HG02571 (cell line): ENCODE measurements around the gene NUP54.

Experiments used
- ATAC-seq: cut with Tn5 transposase; IDR thresholded peaks from one replicate; pipeline ENCODE4 v1.9.1; 2021; ENCODE audit warnings: mild to moderate bottlenecking, moderate library complexity; ENCODE audit not compliant: unreplicated experiment

The NUP54 gene

GRCh38 chr4:76147454-76148141, 599 bp downstream of the NUP54 start:
- ATAC-seq, result peak; percentile 34

GRCh38 chr4:76144546-76144945, 3.7 kb downstream of the NUP54 start:
- no peak for ATAC-seq

GRCh38 chr4:76141241-76141640, 7.0 kb downstream of the NUP54 start:
- no peak for ATAC-seq

- ATAC-seq, result no peak
Measured at GRCh38 chr4:76127754-76128153, 20.4 kb downstream of the NUP54 start.

GRCh38 chr4:76125816-76126215, 22.4 kb downstream of the NUP54 start:
- no peak for ATAC-seq

- ATAC-seq, result no peak
Measured at GRCh38 chr4:76120199-76120598, 28.0 kb downstream of the NUP54 start.

- ATAC-seq, result no peak
Measured at GRCh38 chr4:76117536-76117935, 30.7 kb downstream of the NUP54 start.

- ATAC-seq, result no peak
Measured at GRCh38 chr4:76116821-76117220, 31.4 kb downstream of the NUP54 start.

GRCh38 chr4:76108467-76109181, 39.6 kb downstream of the NUP54 start:
- no peak for ATAC-seq

- no peak for ATAC-seq
Measured at GRCh38 chr4:76106442-76106841, 41.8 kb downstream of the NUP54 start.

GRCh38 chr4:76105652-76106051, 42.5 kb downstream of the NUP54 start:
- no peak for ATAC-seq

- ATAC-seq, result no peak
Measured at GRCh38 chr4:76096076-76096475, 52.1 kb downstream of the NUP54 start.

- no peak for ATAC-seq
Measured at GRCh38 chr4:76095568-76095967, 52.6 kb downstream of the NUP54 start.

GRCh38 chr4:76091052-76091451, 57.1 kb downstream of the NUP54 start:
- no peak for ATAC-seq

- ATAC-seq, result no peak
Measured at GRCh38 chr4:76090241-76090691, 57.9 kb downstream of the NUP54 start.

- no peak for ATAC-seq
Measured at GRCh38 chr4:76088719-76089118, 59.5 kb downstream of the NUP54 start.

GRCh38 chr4:76087007-76087769, 61.0 kb downstream of the NUP54 start:
- no peak for ATAC-seq

GRCh38 chr4:76084542-76084941, 63.7 kb downstream of the NUP54 start:
- ATAC-seq, result no peak

GRCh38 chr4:76083386-76083988, 64.7 kb downstream of the NUP54 start:
- no peak for ATAC-seq

- no peak for ATAC-seq
Measured at GRCh38 chr4:76078033-76078613, 70.1 kb downstream of the NUP54 start.
